Body of pancreas (tissue), 4 donors: Measurements from ENCODE around the gene FCHO1. TPM values are rescaled to one million over a fixed set of nuclear protein-coding genes. Genes with fewer than 3 reads are reported as not detected.

Source experiments
- ATAC-seq: fragments of 150-250 bp; one replicate; pipeline ENCODE4 v1.9.1; 2016
- DNase-seq, 4 donors: peaks; one replicate each; pipeline ENCODE4 v3.0.0-alpha.2; 2019
- H3K27ac ChIP-seq, 4 donors: fragments of 200-600 bp; sonication (generic); 1 replicate in 3 of 4; 2 replicates in 1 of 4; pipeline versions ENCODE4 v1.5.1 to v1.6.1; 2016 to 2019; ENCODE audit warnings: mild to moderate bottlenecking in 1 of 4, mixed read lengths in 1 of 4, moderate library complexity in 1 of 4
- H3K27me3 ChIP-seq, 2 donors: fragments of 200-600 bp; sonication (generic); one replicate each; pipeline ENCODE4 v1.6.0; 2016; ENCODE audit warnings: mild to moderate bottlenecking in 1 of 2
- H3K36me3 ChIP-seq, 2 donors: fragments of 200-600 bp; sonication (generic); replicated peaks in 1 of 2; 2 replicates each; pipeline ENCODE4 v1.5.1; 2016; ENCODE audit warnings: low read depth in 2 of 2; ENCODE audit not compliant: insufficient read depth in 1 of 2
- H3K4me1 ChIP-seq: fragments of 200-600 bp; sonication (generic); one replicate; pipeline ENCODE4 v1.6.0; 2016
- H3K4me3 ChIP-seq, 2 donors: fragments of 200-600 bp; sonication (generic); 1 replicate in 1 of 2; 2 replicates in 1 of 2; pipeline ENCODE4 v1.5.1; 2016 to 2019
- H3K9me3 ChIP-seq, 3 donors: fragments of 200-600 bp; sonication (generic); 1 replicate in 2 of 3; 2 replicates in 1 of 3; pipeline ENCODE4 v1.5.1; 2016
- POLR2A ChIP-seq, 3 donors: fragments of 450-650 bp; IDR thresholded peaks; one replicate each; pipeline ENCODE4 v1.6.1; 2016; ENCODE audit warnings: antibody characterized with exemption in 3 of 3, mild to moderate bottlenecking in 2 of 3
- WGBS, 2 donors: methylation state at CpG; one replicate each; pipeline ENCODE4 v1.1.5; 2017; 5-methylcytosine and 5-hydroxymethylcytosine counted together
- intact Hi-C: fragments of 100-400 bp; cut with DNase I; formaldehyde crosslinking; loops from one replicate; pipeline ENCODE4 v1.15.1; 2023
- total RNA-seq, 2 donors: library from RNA; depleted of rRNA; stranded (reverse); fragments of >200 nt; gene quantifications; one replicate each; pipeline ENCODE4 v1.1.0, GENCODE V29; 2016
- TF ChIP-seq, protein P1 (sequence below), 7 experiments: fragments of 450-650 bp in 4 of 7; fragments of 200-600 bp in 3 of 7; sonication (generic) in 3 of 7; IDR thresholded peaks; one replicate each; pipeline ENCODE4 v1.5.1; 2016 to 2019; ENCODE audit warnings: antibody characterized with exemption in 7 of 7

Gene FCHO1
- total RNA-seq, 2 donors from 2014 or later, result 1.6 TPM; not detected in 1

DNA sequence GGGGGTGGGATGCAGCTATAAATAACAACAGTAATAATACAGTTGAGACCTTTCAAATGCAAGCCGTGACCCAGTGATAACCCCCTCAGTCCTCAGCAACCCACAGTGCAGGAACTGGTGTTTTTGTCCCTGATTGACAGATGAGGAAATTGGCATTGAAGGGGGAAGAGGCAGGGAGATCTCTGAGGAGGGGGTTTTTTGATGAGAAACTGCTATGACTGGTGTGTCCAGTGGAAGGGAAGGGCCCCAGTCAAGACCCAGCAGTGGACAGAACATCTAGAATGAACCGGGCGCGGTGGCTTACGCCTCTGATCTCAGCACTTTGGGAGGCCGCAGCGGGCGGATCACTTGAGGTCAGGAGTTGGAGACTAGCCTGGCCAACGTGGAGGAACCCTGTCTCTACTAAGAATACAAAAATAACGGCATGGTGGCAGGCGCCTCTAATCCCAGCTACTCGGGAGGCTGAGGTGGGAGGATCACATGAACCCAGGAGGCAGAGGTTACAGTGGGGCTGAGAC is 30.1 kb upstream of the FCHO1 start:
- WGBS, 2 donors, result 79 to 81% methylated on average over 11 to 12 of the region's 12 CpGs
- Histone ChIP-seq H3K27me3 (no peaks in the 10 kb centered on the region), H3K27ac (peak overlapping the region in 2 of 4 donors; percentile 44 to 47), H3K36me3 (peaks cover 0 to 9% of the 10 kb centered on the region in 2 donors), H3K4me3 (no peak overlapping the region), H3K4me1 (peaks cover 31% of the 10 kb centered on the region), H3K9me3 (no peaks in the 10 kb centered on the region)
- ATAC-seq (no peak), DNase-seq (no peak)
- intact Hi-C loops, result no loop called here
- no peak for TF ChIP-seq POLR2A (IDR thresholded peaks at IDR 0.05)
- TF ChIP-seq, protein P1, sequence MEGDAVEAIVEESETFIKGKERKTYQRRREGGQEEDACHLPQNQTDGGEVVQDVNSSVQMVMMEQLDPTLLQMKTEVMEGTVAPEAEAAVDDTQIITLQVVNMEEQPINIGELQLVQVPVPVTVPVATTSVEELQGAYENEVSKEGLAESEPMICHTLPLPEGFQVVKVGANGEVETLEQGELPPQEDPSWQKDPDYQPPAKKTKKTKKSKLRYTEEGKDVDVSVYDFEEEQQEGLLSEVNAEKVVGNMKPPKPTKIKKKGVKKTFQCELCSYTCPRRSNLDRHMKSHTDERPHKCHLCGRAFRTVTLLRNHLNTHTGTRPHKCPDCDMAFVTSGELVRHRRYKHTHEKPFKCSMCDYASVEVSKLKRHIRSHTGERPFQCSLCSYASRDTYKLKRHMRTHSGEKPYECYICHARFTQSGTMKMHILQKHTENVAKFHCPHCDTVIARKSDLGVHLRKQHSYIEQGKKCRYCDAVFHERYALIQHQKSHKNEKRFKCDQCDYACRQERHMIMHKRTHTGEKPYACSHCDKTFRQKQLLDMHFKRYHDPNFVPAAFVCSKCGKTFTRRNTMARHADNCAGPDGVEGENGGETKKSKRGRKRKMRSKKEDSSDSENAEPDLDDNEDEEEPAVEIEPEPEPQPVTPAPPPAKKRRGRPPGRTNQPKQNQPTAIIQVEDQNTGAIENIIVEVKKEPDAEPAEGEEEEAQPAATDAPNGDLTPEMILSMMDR (IDR thresholded peaks at IDR 0.05), result no peak

DNA sequence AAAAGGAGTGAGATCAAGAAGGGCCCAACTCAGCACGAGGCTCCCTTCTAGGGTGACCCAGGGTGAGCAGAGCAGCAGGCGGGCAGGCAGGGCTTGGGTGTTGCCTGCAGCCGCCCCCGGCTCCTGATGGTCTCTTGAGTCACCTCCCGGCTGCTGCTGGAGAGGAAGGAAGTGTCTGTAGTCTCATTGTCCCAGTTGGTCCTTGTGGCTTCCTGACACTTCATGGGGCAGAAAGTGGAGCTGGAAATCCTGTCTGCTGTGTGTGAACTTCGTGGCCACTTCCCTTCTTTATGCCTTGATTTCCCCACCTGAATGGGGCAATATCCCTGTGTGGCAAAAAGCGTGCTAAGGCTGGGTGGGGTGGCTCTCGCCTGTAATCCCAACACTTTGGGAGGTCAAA is 29.5 kb upstream of the FCHO1 start:
- TF ChIP-seq, protein P1 (IDR thresholded peaks at IDR 0.05), result no peak
- TF ChIP-seq POLR2A (IDR thresholded peaks at IDR 0.05), result no peak
- intact Hi-C loops, result no loop called here
- WGBS, 2 donors, result 49 to 54% methylated on average over 5 to 7 of the region's 8 CpGs
- peak in 2 of 4 donors; percentile 30 to 59 for DNase-seq
- Histone ChIP-seq H3K27ac (peak overlapping the region in 2 of 4 donors; percentile 44 to 47), H3K9me3 (no peaks in the 10 kb centered on the region), H3K36me3 (peaks cover 0 to 12% of the 10 kb centered on the region in 2 donors), H3K4me1 (peaks cover 31% of the 10 kb centered on the region), H3K4me3 (no peak overlapping the region), H3K27me3 (no peaks in the 10 kb centered on the region)
- ATAC-seq, result no peak

DNA sequence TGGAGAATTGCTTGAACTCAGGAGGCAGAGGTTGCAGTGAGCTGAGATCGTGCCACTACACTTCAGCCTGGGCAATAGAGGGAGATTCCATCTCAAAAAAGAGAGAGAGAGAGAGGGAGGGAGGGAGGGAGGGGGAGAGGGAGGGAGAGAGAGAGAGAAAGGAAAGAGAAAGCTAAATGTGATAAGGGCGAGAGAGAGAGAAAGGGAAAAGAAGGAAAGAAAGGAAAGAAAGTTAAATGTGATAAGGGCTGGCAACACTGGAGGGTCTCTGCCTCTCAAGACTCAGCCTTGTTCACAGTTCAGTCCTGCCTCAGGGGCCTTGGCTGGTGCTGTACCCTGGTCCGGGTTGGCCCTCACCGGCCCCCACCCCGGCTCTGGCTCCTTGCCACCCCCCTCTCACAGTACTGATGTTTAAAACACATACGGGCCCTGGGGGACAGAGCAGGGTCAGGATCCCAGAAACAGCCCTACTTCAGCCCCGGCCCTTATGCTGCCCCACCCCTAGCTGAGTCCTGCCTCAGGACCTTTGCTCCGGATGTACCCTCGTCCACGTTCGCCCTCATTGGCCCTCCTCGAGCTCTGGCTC is 28.5 kb upstream of the FCHO1 start:
- 90% methylated on average over 12 of the region's 12 CpGs for WGBS, 2 donors
- no peak overlapping the region for H3K4me3 ChIP-seq
- TF ChIP-seq, protein P1 (IDR thresholded peaks at IDR 0.05), result no peak
- no peak for TF ChIP-seq POLR2A (IDR thresholded peaks at IDR 0.05)
- H3K27me3 ChIP-seq, result no peaks in the 10 kb centered on the region
- peaks cover 6 to 12% of the 10 kb centered on the region in 2 donors for H3K36me3 ChIP-seq
- ATAC-seq (no peak), DNase-seq (no peak)
- no peak overlapping the region for H3K27ac ChIP-seq
- intact Hi-C loops, result no loop called here
- H3K9me3 ChIP-seq, result no peaks in the 10 kb centered on the region
- H3K4me1 ChIP-seq, result peaks cover 26% of the 10 kb centered on the region

DNA sequence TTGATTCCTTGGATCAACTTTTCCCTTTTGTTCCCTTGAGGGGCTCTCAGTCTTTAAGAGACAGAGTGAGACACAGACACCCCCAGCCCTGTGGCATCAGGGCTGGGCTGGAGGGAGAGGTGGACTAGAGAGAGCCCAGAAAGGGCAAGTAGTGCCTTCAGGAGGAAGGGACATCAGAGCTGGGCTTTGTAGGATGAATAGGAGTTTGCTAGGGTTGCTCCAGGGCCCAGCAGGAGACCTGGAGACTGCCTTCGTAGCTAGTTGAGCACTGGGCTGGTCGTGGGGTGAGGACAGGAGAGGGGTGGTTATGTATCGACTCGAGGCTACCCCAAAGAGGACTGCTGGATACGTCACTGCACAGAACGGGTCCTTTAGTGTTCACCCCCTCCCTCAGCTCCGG is 26.6 kb upstream of the FCHO1 start:
- intact Hi-C loops, result no loop called here
- Histone ChIP-seq H3K4me1 (peaks cover 19% of the 10 kb centered on the region), H3K4me3 (no peak overlapping the region), H3K27ac (no peak overlapping the region), H3K9me3 (no peaks in the 10 kb centered on the region), H3K36me3 (peaks cover 6 to 12% of the 10 kb centered on the region in 2 donors), H3K27me3 (no peaks in the 10 kb centered on the region)
- ATAC-seq, result no peak
- TF ChIP-seq, protein P1 (IDR thresholded peaks at IDR 0.05), result no peak
- TF ChIP-seq POLR2A (IDR thresholded peaks at IDR 0.05), result no peak
- WGBS, 2 donors, result 95 to 97% methylated on average over 6 to 7 of the region's 7 CpGs
- no peak for DNase-seq
